Measurements from ENCODE around the gene OR51B4.

DNA sequence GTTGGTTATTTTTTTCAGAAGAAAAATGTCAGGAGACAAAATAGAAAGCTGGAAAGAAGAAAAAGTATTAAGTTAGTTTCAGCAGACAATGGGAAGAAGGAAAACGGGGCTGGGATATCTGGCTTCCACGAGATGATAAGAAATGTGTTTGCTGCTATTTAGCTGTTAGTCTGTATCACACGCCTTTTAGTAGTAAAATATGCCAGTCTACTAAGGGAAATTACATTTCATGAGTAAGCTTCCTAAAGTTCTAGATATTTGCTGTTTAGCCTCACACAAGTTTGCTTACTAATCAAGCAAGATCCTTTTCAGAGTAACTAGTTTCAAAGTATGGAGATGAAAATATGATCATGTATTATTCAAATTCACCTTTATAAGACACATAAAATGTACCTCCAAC is 1.5 kb downstream of the OR51B4 start:
- TF ChIP-seq CTCF (IDR thresholded peaks at IDR 0.05) (no peak), EZH2phosphoT487 (IDR thresholded peaks at IDR 0.05) (no peak)
